Neural cell (in vitro differentiated cells): Measurements from ENCODE around the gene PSPH.

ENCODE experiments used
- CTCF ChIP-seq: fragments of 450-650 bp; IDR thresholded peaks from 2 replicates; pipeline ENCODE4 v1.5.1; 2014; ENCODE audit warnings: antibody characterized with exemption, mild to moderate bottlenecking, moderate library complexity; ENCODE audit not compliant: poor library complexity, severe bottlenecking
- EP300 ChIP-seq: fragments of 450-650 bp; conservative IDR thresholded peaks from 2 replicates; pipeline ENCODE4 v1.6.1; 2014; ENCODE audit warnings: antibody characterized with exemption, mild to moderate bottlenecking, moderate library complexity; ENCODE audit not compliant: poor library complexity, severe bottlenecking
- EZH2 ChIP-seq: fragments of 200-600, 300-800 bp; shearing (Covaris generic), sonication (generic); IDR thresholded peaks from 2 replicates; pipeline ENCODE4 v1.6.1; 2014; ENCODE audit warnings: antibody characterized with exemption, low read length, borderline replicate concordance, mild to moderate bottlenecking; ENCODE audit not compliant: insufficient read depth, poor library complexity, severe bottlenecking
- REST ChIP-seq: IDR thresholded peaks from 2 replicates; pipeline ENCODE4 v1.6.1; 2012; ENCODE audit warnings: borderline replicate concordance
- TAF1 ChIP-seq: IDR thresholded peaks from 2 replicates; pipeline ENCODE4 v1.6.1; 2012; ENCODE audit warnings: low read depth

- TF ChIP-seq CTCF (peak; percentile 47), EP300 (no peak), TAF1 (no peak), EZH2 (no peak), REST (peak; percentile 25)
Observed at GRCh38 chr7:56033671-56034432, 17.4 kb downstream of the PSPH start.
